GM21529 (cell line): ENCODE data around the gene UROS.
A peak's percentile ranks its signal among the peaks of the same experiment; 100 is the strongest.

Source experiments
- ATAC-seq: cut with Tn5 transposase; IDR thresholded peaks from one replicate; pipeline ENCODE4 v1.9.1; 2021; ENCODE audit not compliant: unreplicated experiment

UROS gene

DNA sequence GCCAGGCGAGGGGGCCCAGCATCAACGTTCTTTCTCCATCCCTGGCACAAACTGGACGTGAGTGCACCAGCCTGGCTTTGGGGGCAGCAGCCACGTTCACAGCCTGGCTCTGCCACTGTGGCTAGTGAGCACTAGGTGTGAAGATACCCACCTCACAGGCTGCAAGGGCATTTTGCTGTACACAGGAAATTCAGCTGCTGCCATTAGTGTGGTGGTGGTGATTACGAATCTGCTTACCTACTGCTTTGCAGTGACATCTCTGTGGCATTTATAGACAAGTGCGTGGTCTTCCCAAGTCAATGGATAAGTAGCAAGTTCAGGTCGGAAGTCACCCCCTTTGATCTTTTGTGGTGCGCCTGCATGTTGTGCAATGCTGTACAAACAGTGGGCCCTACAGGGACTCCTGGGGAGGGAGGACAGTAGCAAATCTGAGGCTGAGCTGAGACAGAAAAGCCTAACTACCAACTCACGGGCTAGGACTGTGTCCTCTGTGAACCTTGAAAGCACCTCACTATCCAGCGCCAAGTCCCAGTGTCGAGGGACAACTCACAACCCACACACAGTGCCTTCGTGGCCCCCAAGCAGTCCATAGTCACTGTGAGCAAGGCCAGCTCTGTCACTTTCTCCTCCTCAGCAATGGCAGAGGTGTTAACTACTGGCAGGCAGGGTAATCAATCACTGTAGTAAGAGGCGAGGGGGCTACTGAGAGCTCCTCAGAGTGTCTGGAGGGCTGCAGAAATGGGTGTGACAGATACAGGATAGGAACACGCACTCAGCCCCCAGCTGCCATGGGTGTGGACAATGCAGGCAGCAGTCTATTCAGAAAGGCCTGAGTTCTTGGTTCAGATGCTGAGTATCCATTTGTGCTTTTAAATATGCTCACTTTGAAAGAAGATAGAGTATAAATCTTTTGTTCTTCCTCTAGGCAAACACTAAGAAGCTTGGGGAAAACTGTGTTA, 30.4 kb downstream of the UROS start:
- ATAC-seq, result no peak

DNA sequence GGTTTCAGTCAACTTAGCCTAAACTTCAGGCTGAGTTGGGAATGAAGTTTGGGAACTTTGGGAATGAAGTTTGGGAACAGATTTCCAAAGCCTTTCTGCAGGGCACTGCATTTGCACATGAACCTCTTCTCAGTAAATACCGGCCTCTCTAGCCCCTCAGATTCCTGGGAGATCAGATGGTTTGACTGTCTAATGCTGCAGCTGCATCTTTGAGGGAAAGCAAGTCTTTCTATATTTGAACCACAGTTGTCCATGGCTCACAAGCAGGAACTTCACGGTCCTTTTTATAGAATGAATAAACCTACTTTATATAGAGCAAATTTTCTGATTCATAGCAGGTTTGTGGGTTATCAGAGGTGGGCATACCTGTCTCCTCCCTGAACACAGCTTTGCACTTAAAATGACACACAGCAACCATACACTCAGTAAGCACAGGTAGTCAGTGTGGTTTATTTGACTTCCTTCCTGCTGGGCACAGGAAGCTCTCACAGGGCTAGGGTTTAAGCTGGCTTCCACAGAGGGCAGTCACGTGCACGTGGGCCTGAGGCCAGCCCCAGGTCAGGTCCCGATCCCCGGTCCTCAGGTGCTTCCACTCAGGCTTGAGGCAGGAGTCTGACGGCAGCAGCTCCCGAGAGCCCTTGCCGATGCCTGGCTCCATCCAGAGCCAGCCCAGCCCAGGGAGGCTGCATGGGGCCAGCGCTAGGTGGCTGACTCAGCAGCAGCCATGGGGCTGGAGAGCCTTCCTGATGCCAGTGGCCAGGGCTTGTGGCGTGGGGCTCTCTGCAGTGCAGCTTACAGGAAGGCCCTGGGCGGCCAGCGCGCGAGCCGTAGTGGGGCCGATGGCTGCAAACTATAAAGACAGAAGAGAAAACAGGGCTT, 34.7 kb downstream of the UROS start:
- ATAC-seq, result no peak

DNA sequence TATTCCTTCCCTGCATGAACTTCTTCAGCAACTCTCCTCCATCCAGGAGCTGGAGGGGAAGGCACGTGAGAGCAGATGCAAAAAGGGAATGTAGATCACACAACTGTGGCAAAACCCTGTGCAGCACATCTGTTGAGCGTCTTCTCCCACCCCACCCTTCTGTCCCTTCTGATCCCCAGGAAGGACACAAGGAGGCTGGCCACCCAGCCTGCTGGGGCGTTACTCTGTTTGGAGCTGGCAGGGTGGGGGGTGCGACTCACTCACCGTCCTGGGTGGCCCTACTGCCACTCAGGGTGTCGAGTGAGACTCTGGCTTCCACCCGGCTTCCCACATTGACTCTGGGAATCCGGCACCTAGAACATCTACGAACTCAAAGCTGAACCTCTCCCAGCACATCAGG, 37.3 kb downstream of the UROS start:
- no peak for ATAC-seq

DNA sequence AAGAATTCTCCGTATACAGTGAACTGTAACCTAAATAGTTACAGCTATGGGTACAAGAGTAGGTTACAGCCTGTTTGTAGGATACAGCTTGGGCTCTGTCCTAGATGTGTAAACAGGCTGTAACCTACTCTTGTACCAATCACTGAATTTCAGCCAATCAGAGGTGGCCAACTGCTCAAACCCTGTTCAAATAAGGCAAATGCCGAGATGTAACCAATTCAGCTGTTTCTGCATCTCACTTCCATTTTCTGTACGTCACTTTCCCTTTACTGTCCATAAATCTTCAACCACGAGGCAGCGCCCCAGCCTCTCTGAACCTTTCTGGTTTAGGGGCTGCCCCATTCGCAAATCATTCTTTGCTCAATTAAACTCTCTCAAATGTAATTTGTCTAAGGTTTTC, 39.1 kb downstream of the UROS start:
- peak; percentile 83 for ATAC-seq

DNA sequence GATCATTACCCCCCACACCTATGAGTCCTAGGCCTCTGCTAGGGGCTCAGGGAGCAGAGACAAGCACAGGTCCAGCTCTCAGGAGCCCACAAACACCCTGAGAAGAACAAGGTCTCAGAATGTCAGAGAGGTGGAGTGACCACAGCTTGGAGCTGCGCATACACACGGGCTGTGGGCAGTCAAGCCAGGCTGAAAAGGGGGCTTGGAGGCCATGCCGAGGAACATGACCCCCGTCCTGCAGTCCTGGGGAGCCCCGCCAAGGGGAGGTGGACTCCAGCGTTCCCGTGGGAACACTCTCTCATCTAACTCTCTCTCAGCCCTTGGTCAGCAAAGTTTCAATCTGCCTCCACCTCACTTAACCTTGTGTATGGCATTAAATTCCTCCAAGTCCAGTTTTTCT, 39.6 kb downstream of the UROS start:
- no peak for ATAC-seq

DNA sequence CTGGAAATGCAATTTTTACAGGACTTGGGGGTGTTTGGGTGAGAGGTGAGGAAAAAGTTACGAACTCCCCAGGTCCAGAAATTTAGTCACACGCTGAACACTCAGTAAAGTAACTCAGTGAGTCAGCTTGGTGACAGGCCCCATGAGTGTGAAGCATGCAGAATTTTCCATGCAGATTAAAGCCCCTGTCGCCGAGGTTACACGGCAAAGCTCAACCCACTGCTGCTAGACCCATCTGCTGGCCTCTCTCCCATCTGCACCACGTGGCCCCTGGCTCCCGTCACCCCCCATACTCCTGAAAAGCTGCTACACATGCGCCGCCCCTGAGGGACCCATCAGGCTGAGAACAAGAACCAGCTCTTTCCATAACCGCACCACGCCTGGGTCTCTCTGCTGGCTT, 40.4 kb downstream of the UROS start:
- ATAC-seq, result no peak

DNA sequence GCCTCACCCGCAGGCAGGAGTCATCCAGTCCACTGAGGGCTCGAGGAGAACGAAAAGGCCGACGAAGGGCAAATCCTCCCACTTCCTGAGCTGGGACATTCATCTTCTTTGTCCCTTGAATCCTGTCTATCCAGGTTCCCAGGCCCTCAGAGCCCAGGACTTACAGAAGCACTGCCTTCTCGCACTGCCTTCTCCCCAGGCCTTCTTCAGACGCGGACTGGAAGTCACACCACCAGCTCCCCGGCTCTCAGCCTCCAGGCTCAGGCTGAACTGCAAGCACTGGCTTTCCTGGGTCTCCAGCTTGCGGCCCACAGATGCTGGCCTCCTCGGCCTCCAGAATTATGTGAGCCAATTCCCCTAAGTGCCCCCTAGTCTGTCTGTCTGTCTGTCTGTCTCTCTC, 41.0 kb downstream of the UROS start:
- ATAC-seq, result no peak

DNA sequence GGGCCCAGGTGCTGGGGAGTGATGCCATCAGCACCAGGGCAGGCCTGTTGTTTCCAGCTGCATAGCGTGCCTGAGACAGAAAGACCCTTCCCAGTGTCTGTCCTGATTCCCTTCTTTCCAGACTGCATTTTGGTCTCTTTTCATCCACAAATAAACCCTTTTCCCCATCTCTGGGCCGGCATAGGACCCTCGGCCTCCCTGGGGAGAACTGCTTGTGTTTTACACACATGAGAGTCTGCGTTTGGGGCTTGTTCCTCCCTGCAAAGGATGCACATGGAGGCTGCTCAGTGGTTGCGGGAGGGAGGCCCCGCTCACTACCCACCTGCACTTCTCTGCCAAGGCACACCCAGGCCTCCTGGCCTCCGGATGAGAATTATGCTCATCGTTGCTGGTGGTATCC, 41.7 kb downstream of the UROS start:
- ATAC-seq, result no peak

DNA sequence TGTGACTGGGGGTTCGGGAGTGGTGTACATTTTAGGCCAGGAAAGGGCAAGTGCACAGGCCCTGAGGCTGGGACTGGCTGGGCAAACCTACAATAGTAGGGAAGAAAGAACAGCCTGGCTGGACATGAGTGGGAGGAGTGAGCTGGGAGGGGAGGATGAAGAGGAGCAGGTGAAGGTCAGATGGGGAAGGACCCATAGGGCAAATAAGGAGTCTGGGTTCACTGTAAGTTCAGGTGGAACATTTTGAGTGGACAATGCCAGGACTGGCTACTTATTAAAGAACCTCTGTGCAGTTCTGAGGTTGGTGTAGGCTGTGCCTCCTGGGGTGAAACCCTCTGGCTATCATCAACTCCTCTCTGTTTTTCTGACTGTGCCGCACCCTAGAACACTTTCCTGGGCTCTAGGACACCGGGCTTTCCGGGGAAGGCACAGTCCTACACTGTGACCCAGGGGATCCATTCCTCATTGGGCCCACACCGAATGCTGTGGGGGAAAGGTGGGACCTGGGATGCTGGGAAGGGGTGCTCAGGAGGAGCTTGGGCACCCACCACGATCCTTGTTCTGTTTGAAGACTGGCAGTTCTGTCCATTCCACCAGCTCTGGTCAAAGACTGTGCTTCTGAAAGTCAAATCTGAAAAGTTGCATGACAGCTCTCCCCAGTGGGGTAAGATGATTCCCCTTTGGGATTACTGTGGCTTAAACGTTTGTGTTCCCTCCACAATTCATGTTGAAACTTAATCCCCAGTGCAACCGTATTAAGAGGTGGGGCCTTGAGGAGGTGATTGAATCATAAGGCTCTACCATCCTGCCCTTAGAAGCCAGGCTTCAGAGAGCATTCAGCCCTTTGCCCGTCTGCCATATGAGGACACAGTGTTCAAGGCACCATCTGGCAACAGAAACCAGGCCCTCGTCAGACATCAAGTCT, 43.4 kb downstream of the UROS start:
- no peak for ATAC-seq

DNA sequence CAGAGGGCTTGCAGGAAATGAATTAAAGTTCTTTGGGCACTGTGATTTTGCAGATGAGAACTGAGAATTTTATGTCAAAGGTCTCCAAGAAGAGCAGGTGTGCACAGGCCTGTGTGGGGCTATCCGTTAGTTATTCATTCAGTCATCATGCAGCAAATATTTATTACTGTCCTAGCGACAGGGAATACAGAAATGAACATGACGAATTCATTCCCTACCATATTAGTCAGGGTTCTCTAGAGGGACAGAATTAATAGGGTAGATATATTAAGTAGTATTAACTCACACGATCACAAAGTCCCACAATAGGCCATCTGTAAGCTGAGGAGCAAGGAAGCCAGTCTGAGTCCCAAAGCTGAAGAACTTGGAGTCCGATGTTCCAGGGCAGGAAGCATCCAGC, 44.5 kb downstream of the UROS start:
- ATAC-seq, result no peak

DNA sequence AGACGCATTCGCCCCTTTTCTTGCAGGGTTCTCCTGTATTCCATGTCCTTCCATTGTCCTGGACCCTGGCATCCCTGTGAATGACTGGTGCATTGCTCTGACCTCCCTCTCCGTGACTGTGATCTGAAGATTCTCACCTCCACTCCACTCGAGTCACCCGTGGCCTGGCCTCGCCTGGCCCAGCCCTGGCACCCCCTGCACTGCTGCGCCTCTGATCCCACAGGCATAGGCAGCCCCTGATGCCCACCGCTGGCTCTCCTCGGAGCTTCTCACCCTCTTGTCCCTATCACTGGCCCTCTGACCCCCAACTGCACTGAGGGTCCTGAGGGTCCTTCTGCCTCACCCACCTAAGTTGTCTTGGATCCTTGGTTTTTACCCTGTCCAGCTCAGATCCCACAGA, 45.3 kb downstream of the UROS start:
- no peak for ATAC-seq

DNA sequence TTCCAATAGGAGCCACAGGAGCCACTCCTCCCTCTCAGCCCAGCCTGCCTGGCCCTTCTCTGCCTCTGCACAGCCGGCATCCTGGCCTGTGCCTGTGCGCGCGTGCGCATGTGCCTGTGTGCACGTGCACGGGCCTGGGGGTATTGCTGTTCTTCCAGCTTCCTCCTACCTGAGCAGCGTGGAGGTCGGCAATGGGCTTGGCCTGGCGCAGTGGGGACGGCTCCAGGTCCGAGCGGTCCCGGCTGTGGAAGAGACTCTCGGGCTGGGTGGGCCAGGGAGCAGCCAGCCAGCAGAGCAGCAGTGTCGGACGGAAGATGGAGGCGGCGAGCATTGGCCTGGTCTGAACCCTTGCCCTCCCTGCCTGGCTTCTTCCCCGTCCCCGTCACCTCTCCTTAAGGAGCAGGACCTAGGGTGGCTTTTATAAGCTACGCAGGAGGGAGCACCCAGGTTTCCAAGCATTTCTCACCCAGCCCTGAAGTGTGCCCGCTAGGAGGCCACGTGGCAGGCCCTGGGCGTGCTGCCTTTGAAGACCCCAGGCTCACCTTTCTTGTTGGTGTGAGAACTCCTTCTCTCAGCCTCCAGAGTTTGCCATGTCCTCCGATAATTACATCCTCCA, 47.5 kb downstream of the UROS start, which contains the start of gene MMP21:
Gene MMP21, minus strand, starts transcription at position 331 of the 616 bp plus-strand sequence. Its CDS starts 0 bp downstream, at position 331.
- ATAC-seq, result no peak

DNA sequence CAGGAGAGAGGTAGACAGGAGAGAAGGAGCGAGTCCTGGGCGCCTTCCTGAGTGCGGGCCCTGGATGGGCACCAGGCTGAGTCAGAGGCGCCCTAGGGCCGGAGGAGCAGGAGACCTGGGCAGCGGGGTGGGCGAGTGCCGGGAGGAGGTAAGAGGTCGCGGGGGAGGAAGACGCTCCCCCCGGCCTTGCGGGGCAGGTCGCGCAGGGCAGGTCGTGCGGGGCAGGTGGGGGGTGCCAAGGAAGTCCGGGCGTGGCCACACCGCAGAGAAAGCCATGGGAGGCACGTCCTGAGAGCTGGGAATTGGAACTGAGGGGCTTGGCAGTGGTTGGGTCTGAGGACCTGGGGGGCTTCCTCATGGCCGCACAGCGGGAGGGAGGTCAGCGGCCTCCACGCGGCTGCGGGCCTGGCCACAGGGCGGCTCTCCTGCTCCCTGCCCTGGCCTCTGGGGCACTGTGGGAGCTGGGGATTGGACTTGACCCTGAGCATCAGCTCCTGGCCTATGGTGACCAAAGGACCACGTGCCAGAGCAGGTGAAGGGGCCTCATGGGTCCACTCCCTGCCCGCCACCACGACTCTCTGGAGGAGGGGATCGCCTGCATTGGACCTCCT, 48.4 kb downstream of the UROS start:
- no peak for ATAC-seq

DNA sequence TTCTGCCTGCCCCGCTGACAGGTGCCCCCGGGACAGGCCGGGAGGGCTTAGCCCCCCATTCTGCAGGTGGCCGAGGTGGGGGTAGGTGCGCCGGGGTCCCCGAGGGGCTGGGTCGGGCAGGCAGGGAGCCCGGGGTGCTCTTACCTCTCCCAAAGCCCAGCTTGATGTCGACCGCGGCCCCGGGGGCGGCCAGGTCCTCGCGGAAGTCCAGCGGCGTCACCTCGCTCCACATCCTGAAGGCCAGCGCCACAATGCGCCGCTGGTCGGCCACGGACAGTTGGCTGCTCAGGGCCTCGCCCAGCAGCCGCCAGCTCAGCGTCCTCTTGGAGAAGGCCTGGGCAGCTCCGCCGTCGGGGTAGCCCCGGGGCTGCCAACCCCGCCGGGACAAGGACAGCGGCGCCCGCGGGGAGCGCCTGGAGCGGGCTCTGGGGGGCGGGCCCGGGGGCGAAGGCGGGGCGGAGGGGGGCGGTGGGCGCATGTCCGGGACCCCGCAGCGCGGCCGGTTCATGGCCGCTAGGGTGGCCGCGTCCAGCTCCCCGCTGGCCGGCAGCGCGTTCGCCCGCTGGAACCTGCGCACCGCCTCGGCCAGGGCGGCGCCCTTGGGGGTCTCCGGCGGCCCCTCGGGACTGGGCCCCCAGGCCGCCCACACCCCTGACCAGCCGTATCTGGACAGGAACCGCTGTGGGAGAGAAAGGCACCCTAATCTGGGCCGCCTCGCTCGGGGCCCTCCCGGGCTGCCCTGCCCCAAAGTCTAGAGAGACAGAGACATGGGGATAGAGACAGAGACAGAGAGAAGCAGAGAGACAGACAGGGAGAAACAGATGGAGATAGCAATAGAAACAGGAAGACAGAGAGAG, 49.1 kb downstream of the UROS start:
- ATAC-seq, result no peak

DNA sequence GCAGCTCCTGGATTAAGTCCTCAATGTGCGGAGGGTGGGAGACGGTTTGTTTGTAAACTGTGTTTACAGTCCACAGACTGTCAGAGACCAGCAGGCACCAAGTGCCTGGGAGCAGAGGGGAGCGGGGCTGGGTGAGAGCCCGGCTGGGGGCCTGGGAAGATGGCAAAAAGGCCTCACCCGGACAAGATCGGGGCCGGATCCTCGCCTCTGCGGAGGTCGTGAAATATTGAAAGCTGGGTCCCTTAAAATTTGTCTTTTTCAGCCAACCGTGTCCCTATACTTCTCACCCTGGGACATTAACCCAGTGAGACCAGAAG, 50.2 kb downstream of the UROS start:
- ATAC-seq, result no peak

DNA sequence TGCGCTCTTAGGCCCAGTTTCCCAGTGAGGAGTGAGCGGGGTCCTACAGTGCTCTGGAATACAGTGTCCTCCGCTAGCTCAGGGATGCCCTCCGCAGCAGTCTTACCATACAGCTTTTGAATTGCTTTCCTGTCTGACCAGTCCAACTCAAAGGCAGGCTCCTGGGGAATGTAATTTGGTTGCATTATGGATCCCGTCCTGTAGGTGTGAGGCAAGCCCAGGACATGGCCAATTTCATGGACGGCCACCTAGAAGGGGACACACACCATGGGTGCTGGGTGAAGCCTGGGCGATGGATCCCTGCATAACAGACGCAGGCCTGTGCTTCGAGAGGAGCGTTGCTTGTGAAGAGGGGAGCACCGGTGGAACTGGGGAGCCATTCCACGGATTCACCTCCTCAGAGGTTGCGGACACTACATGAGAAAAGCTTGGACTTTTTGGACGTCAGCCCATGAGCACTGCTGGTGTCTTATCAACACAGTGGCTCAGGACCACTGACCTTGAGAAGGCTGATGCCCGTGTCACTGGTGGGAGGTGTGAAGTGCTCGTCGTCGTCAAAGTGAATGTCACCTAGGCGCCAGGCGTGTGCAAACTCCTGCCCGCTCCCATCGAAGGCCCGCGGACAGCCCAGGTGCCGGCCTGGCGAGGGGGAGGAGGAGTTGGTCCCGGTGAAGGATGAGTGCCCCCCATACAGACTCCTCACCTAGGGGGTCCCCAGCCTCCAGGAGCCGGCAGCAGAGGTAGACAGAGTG, 50.8 kb downstream of the UROS start:
- no peak for ATAC-seq

DNA sequence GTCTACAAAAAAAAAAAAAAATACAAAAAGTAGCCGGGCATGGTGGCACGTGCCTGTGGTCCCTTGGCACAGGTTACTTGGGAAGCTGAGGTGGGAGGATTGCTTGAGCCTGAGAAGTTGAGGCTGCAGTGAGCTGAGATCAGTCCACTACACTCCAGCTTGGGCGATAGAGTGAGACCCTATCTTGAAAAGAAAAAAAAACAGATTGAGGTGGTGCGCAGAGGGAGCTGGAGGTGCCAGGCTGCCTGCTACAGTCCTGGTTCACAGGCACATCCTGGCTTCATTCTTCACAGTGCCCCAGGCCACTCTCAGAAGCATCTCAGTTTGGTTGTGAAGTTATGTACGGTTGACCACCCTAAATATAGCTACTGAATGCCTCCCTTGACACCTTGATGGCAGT, 52.2 kb downstream of the UROS start:
- ATAC-seq, result no peak

DNA sequence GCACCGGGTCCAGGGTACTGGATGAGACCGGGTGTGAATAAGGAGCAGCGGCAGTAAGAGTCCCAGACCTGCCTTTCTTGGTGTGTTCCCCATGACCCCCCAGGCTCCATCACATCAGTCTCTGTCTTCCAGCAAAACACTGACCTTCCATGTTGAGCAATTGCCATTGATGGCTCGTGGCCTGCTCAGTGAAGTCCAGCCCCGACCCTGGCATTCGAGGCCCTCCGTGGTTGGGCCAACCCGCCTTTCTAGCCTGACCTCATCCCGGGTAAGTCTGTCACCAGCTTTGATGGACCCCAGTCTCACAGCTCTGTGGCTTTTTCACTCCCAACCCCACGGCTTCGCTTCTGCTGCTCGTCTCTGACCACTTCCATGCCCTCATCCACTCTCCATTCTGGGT, 53.9 kb downstream of the UROS start:
- ATAC-seq, result no peak
